Measurements from ENCODE around the gene C1R. TPM values are rescaled to one million over a fixed set of nuclear protein-coding genes. Genes with fewer than 3 reads are reported as not detected.

The C1R gene
- total and polyA plus RNA-seq, 8 donors: 20.2 to 212 (median 60.5) TPM

DNA sequence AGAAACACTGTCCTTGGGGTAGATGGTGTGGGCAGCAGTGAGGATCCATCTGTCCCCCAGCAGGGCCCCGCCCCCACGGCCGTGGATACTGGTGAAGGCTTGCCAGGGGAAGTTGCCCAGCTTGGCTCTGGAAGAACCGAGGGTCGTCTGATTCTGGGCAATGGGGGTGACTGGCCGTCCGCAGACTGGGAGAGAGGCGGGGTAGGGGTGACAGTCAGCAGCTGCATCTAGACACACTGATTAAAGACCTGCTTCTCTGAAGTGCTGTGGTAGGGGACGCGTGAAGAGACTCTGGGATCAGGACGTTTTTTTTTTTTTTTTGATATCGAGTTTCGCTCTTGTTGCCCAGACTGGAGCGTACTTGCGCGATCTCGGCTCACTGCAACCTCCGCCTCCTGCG, 4.7 kb upstream of the C1R start:
- H3K4me1 ChIP-seq: peaks cover 0 to 2% (median 0%) of the 10 kb centered on the region in 3 donors
- no peaks in the 10 kb centered on the region for H3K27me3 ChIP-seq
- H3K9me3 ChIP-seq: no peaks in the 10 kb centered on the region
- no peak for FAIRE-seq
- DNase-seq: no peak
- intact Hi-C loops (cut with DNase I): loop anchor here in 1 of 3 donors (5.0 to 10.0 kb wide), 2 partner anchors 35 to 172 kb away; partner anchors contain the start of genes ATN1 and C1S
- TF ChIP-seq, protein P1, sequence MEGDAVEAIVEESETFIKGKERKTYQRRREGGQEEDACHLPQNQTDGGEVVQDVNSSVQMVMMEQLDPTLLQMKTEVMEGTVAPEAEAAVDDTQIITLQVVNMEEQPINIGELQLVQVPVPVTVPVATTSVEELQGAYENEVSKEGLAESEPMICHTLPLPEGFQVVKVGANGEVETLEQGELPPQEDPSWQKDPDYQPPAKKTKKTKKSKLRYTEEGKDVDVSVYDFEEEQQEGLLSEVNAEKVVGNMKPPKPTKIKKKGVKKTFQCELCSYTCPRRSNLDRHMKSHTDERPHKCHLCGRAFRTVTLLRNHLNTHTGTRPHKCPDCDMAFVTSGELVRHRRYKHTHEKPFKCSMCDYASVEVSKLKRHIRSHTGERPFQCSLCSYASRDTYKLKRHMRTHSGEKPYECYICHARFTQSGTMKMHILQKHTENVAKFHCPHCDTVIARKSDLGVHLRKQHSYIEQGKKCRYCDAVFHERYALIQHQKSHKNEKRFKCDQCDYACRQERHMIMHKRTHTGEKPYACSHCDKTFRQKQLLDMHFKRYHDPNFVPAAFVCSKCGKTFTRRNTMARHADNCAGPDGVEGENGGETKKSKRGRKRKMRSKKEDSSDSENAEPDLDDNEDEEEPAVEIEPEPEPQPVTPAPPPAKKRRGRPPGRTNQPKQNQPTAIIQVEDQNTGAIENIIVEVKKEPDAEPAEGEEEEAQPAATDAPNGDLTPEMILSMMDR (IDR thresholded peaks at IDR 0.05): no peak
- no peak overlapping the region for H3K27ac ChIP-seq
- H3K4me3 ChIP-seq: no peak overlapping the region
- H3K36me3 ChIP-seq: peaks cover 0 to 13% (median 0%) of the 10 kb centered on the region in 3 donors
- WGBS, 2 donors: 75 to 81% methylated on average over 19 of the region's 19 CpGs
- no peak for ATAC-seq

- TF ChIP-seq, protein P1 (IDR thresholded peaks at IDR 0.05): no peak
- Histone ChIP-seq H3K4me1 (peaks cover 0 to 7% (median 0%) of the 10 kb centered on the region in 3 donors), H3K27me3 (no peaks in the 10 kb centered on the region), H3K4me3 (no peak overlapping the region), H3K36me3 (peaks cover 0 to 6% (median 0%) of the 10 kb centered on the region in 3 donors), H3K9me3 (no peaks in the 10 kb centered on the region), H3K27ac (no peak overlapping the region)
- no peak for FAIRE-seq
- WGBS, 2 donors: 66 to 77% methylated on average over 26 of the region's 26 CpGs
- DNase-seq: no peak
- peak in 1 of 4 donors; percentile 6 for ATAC-seq
- intact Hi-C loops (cut with DNase I): loop anchor here in 1 of 3 donors (5.0 to 10.0 kb wide), 2 partner anchors 34 to 171 kb away; partner anchors contain the start of genes ATN1 and C1S
Observed at GRCh38 chr12:7096006-7096932, 4.0 kb upstream of the C1R start.

GRCh38 chr12:7093892-7094291, 1.6 kb upstream of the C1R start:
- ATAC-seq (peak; percentile 11 to 24 (median 20)), DNase-seq (no peak), FAIRE-seq (no peak)
- Histone ChIP-seq H3K36me3 (no peaks in the 10 kb centered on the region), H3K27ac (no peak overlapping the region), H3K27me3 (no peaks in the 10 kb centered on the region), H3K4me3 (no peak overlapping the region), H3K9me3 (no peaks in the 10 kb centered on the region), H3K4me1 (peaks cover 0 to 7% (median 0%) of the 10 kb centered on the region in 3 donors)
- TF ChIP-seq, protein P1 (IDR thresholded peaks at IDR 0.05): no peak
- WGBS, 2 donors: 20 to 23% methylated on average over 10 of the region's 10 CpGs
- intact Hi-C loops (cut with DNase I): loop anchor here in 1 of 3 donors (10.0 kb wide), 1 partner anchor 169 kb away; the partner anchor contains the start of gene ATN1

DNA sequence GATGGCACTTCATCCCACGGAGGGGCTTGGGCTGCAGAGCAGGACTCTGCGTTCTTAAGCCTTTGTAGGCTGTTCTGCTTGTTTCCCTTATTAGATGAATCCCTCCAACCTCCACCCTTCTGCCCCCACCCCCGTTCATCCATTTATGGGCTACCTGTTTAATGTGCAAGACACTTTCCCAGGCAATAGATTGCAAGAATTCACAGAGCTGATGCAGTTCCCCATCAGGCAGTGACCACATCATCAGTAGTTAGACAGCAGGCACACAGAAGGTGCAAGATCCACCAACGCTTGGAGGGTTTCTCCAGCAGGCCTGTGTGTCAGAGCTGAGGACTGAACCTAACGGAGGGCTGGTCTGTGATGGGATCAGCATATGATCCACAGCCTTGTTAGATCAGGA, 1.2 kb upstream of the C1R start:
- peaks cover 0 to 7% (median 0%) of the 10 kb centered on the region in 3 donors for H3K4me1 ChIP-seq
- no peaks in the 10 kb centered on the region for H3K9me3 ChIP-seq
- ATAC-seq: no peak
- no peaks in the 10 kb centered on the region for H3K36me3 ChIP-seq
- no peak overlapping the region for H3K4me3 ChIP-seq
- no peak overlapping the region for H3K27ac ChIP-seq
- FAIRE-seq: no peak
- intact Hi-C loops (cut with DNase I): loop anchor here in 1 of 3 donors (10.0 kb wide), 1 partner anchor 169 kb away; the partner anchor contains the start of gene ATN1
- TF ChIP-seq, protein P1 (IDR thresholded peaks at IDR 0.05): no peak
- no peak for DNase-seq
- no peaks in the 10 kb centered on the region for H3K27me3 ChIP-seq
- 42 to 43% methylated on average over 5 of the region's 5 CpGs for WGBS, 2 donors

Data from pancreas (tissue), 10 donors.